PC-3 (cell line): ENCODE results near the gene TIMP1. TPM values are rescaled to one million over a fixed set of nuclear protein-coding genes. Genes with fewer than 3 reads are reported as not detected.

Experiments
- ATAC-seq: fragments of 200-7000 bp; cut with Tn5 transposase; 2 replicates; pipeline ENCODE4 v1.9.1; 2020; ENCODE audit warnings: mild to moderate bottlenecking, moderate library complexity
- BruUV-seq: library from RNA; stranded (reverse); fragments of 400-500 nt; replicated peaks from 2 replicates; lab custom pipeline; 2021; lab: Mats Ljungman, UMichigan
- CTCF ChIA-PET: fragments of 300-600 bp; sonication (Branson Sonifier 250); formaldehyde crosslinking; loops from one replicate; lab custom pipeline; 2022; ENCODE audit warnings: antibody characterized with exemption; lab: Charles Lee
- POLR2A ChIA-PET: fragments of 300-600 bp; sonication (Branson Sonifier 250); formaldehyde crosslinking; loops from one replicate; lab custom pipeline; 2022; ENCODE audit warnings: antibody characterized with exemption; ENCODE audit not compliant: unreplicated experiment; lab: Charles Lee
- DNase-seq: peaks from one replicate; pipeline ENCODE4 v3.0.0-alpha.2; 2015
- H2AFZ ChIP-seq: fragments of 300-600 bp; sonication (generic); 2 replicates; pipeline ENCODE4 v1.6.0; 2016; ENCODE audit warnings: antibody characterized with exemption, low read length
- H3F3A ChIP-seq: fragments of 300-600 bp; sonication (generic); one replicate; pipeline ENCODE4 v1.6.0; 2017; ENCODE audit warnings: antibody characterized with exemption, low read length, control low read depth, mild to moderate bottlenecking; ENCODE audit not compliant: unreplicated experiment
- H3K27ac ChIP-seq: fragments of 300-600 bp; sonication (generic); 2 replicates; pipeline ENCODE4 v1.5.1; 2016; ENCODE audit warnings: mild to moderate bottlenecking, low read length
- H3K27me3 ChIP-seq: fragments of 300-600 bp; sonication (generic); 2 replicates; pipeline ENCODE4 v1.6.1; 2016; ENCODE audit warnings: low read length, mixed read lengths
- H3K36me3 ChIP-seq: fragments of 300-600 bp; sonication (generic); 2 replicates; pipeline ENCODE4 v1.6.1; 2016; ENCODE audit warnings: low read depth, mixed run types, low read length, mixed read lengths
- H3K4me1 ChIP-seq: fragments of 300-600 bp; sonication (generic); 2 replicates; pipeline ENCODE4 v1.5.1; 2016; ENCODE audit warnings: low read length; ENCODE audit not compliant: insufficient read depth
- H3K4me2 ChIP-seq: fragments of 300-600 bp; sonication (generic); 2 replicates; pipeline ENCODE4 v1.6.0; 2016; ENCODE audit warnings: low read length
- H3K4me3 ChIP-seq: fragments of 300-600 bp; sonication (generic); 2 replicates; pipeline ENCODE4 v1.5.1; 2016; ENCODE audit warnings: mild to moderate bottlenecking, low read length, mixed read lengths
- H3K79me2 ChIP-seq: fragments of 300-600 bp; sonication (generic); 2 replicates; pipeline ENCODE4 v1.6.1; 2017; ENCODE audit warnings: low read length, mixed read lengths
- H3K9ac ChIP-seq: fragments of 300-600 bp; sonication (generic); 2 replicates; pipeline ENCODE4 v1.6.0; 2016; ENCODE audit warnings: mild to moderate bottlenecking, low read length
- H3K9me2 ChIP-seq: fragments of 300-600 bp; sonication (generic); replicated peaks from 2 replicates; pipeline ENCODE4 v1.6.1; 2016; ENCODE audit warnings: mixed run types, low read length, mixed read lengths
- H3K9me3 ChIP-seq: fragments of 300-600 bp; sonication (generic); 2 replicates; pipeline ENCODE4 v1.6.1; 2016; ENCODE audit warnings: low read length, mixed read lengths
- H4K20me1 ChIP-seq: fragments of 300-600 bp; sonication (generic); 2 replicates; pipeline ENCODE4 v1.6.1; 2016; ENCODE audit warnings: low read length, mixed read lengths
- EZH2 ChIP-seq: fragments of 300-600 bp; sonication (generic); IDR thresholded peaks from one replicate; pipeline ENCODE4 v1.6.1; 2017; ENCODE audit warnings: antibody characterized with exemption, mild to moderate bottlenecking, low read length; ENCODE audit not compliant: unreplicated experiment
- EZH2phosphoT487 ChIP-seq: fragments of 300-600 bp; sonication (generic); IDR thresholded peaks from 2 replicates; pipeline ENCODE4 v1.6.1; 2018; ENCODE audit warnings: mild to moderate bottlenecking, antibody characterized with exemption, low read length, borderline replicate concordance
- intact Hi-C: fragments of 100-400 bp; cut with micrococcal nuclease; formaldehyde crosslinking; loops from 2 replicates; pipeline ENCODE4 v1.9.0; 2023
- total RNA-seq: library from RNA; depleted of rRNA; stranded (reverse); fragments of >200 nt; gene quantifications from 2 replicates; pipeline ENCODE4 v1.2.3, GENCODE V29; 2014
- TF ChIP-seq, protein P1 (sequence below): fragments of 300-600 bp; sonication (generic); conservative IDR thresholded peaks from 2 replicates; pipeline ENCODE4 v1.5.1; 2017; ENCODE audit warnings: antibody characterized with exemption, low read depth, mild to moderate bottlenecking, low read length

TIMP1 gene
- total RNA-seq, 1 experiment from 2014 or later, result 222 TPM

DNA sequence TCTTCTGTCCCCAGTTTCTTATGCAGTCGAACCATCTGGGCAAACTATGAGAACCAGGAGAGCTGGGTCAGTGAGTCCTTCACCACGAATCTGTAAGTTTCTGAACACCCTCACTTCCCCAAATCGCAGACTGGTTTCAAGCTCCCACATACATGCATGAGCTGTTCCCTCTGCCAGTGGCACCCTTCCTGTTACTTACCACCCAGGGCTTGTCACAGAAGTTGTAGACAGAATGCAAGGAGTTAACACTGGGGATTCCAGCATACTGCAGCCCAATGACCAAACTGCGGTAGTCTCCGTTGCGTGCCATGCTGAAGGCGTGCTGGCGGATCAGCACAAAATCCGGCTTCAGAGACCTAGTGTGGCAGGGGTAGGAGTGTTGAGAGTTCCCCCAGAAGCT, 22.8 kb downstream of the TIMP1 start:
- Histone ChIP-seq H2AFZ (no peak overlapping the region), H3K4me1 (no peaks in the 10 kb centered on the region), H3K4me3 (no peak overlapping the region), H3K9me2 (no peaks in the 10 kb centered on the region), H3K79me2 (no peaks in the 10 kb centered on the region), H3K27me3 (no peaks in the 10 kb centered on the region), H3K9ac (no peak overlapping the region), H3K36me3 (no peaks in the 10 kb centered on the region), H3K9me3 (no peaks in the 10 kb centered on the region), H4K20me1 (no peaks in the 10 kb centered on the region), H3F3A (no peaks in the 10 kb centered on the region), H3K4me2 (no peak overlapping the region), H3K27ac (no peak overlapping the region)
- ATAC-seq (no peak), DNase-seq (no peak)
- BruUV-seq, result no TSS peak
- CTCF ChIA-PET, result no interaction called here
- intact Hi-C loops, result no loop called here
- TF ChIP-seq EZH2phosphoT487 (no peak), EZH2 (no peak)
- TF ChIP-seq, protein P1, sequence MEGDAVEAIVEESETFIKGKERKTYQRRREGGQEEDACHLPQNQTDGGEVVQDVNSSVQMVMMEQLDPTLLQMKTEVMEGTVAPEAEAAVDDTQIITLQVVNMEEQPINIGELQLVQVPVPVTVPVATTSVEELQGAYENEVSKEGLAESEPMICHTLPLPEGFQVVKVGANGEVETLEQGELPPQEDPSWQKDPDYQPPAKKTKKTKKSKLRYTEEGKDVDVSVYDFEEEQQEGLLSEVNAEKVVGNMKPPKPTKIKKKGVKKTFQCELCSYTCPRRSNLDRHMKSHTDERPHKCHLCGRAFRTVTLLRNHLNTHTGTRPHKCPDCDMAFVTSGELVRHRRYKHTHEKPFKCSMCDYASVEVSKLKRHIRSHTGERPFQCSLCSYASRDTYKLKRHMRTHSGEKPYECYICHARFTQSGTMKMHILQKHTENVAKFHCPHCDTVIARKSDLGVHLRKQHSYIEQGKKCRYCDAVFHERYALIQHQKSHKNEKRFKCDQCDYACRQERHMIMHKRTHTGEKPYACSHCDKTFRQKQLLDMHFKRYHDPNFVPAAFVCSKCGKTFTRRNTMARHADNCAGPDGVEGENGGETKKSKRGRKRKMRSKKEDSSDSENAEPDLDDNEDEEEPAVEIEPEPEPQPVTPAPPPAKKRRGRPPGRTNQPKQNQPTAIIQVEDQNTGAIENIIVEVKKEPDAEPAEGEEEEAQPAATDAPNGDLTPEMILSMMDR, result no peak
- POLR2A ChIA-PET, result no interaction called here

DNA sequence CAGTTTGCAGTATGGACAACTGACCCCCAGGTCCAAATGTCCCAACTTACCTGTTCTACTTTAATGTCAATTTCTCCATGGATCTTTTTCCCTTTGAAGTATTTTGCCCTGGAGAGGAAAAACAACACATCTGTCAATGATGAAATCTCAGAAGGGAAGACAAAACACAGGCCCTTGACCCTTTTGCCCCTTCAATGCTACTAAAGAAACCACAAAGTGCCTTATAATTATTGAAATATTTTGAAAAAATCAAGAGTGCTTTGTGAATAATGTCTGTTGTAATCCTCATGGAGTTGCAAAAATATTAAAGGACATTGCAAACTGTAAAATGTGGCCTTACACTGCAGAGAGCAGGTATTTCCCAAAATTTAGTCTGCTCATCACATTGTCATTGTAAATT, 24.9 kb downstream of the TIMP1 start:
- no peaks in the 10 kb centered on the region for H3K9me2 ChIP-seq
- CTCF ChIA-PET, result no interaction called here
- DNase-seq (no peak), ATAC-seq (no peak)
- no peak overlapping the region for H3K9ac ChIP-seq
- no TSS peak for BruUV-seq
- intact Hi-C loops, result no loop called here
- no peaks in the 10 kb centered on the region for H3F3A ChIP-seq
- no peak overlapping the region for H3K4me2 ChIP-seq
- no peak overlapping the region for H3K27ac ChIP-seq
- no peak for TF ChIP-seq EZH2phosphoT487
- no peak for TF ChIP-seq EZH2
- TF ChIP-seq, protein P1, result no peak
- H4K20me1 ChIP-seq, result no peaks in the 10 kb centered on the region
- no peaks in the 10 kb centered on the region for H3K9me3 ChIP-seq
- H3K36me3 ChIP-seq, result no peaks in the 10 kb centered on the region
- H3K4me1 ChIP-seq, result no peaks in the 10 kb centered on the region
- no peaks in the 10 kb centered on the region for H3K79me2 ChIP-seq
- POLR2A ChIA-PET, result no interaction called here
- H3K27me3 ChIP-seq, result no peaks in the 10 kb centered on the region
- H3K4me3 ChIP-seq, result no peak overlapping the region
- H2AFZ ChIP-seq, result no peak overlapping the region

DNA sequence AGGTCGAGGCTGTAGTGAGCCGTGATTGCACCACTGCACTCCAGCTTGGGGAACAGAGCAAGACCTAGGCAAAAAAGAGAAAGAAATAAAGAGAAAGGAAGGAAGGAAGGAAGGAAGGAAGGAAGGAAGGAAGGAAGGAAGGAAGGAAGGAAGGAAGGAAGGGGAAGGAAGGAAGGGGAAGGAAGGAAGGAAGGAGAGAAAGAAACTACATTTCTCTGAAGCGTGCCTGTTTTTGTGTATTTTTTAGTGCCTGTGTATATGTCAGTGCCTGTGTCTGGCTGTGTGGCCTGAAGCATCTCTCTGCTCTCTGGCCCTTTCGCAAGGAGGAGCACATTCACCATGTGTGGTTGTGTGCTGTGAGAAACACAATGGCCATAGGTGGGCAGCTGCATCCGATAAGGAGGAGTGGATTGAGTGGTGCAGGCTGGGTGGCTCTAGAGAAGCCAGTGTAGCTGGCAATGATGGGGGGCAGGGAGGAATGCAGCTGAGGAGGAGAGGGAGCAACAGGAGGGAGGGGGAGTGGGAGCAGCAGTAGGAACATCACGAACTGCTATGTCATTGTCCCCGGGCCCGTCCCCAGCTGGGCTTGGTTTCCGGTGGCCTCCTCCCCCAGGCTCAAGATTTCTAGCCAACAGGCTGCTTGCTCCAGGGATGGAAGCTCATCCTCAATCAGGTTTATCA, 26.0 kb downstream of the TIMP1 start:
- Histone ChIP-seq H3K4me3 (no peak overlapping the region), H3K9me3 (no peaks in the 10 kb centered on the region), H3K79me2 (no peaks in the 10 kb centered on the region), H3K9me2 (no peaks in the 10 kb centered on the region), H3K4me2 (no peak overlapping the region), H3K27ac (no peak overlapping the region), H3K27me3 (no peaks in the 10 kb centered on the region), H3K36me3 (no peaks in the 10 kb centered on the region), H3F3A (no peaks in the 10 kb centered on the region), H4K20me1 (no peaks in the 10 kb centered on the region), H3K9ac (no peak overlapping the region), H2AFZ (no peak overlapping the region), H3K4me1 (no peaks in the 10 kb centered on the region)
- ChIA-PET CTCF (interaction anchor here (0.5 kb wide), 1 partner anchor 830 kb away, joined by 5 read pairs; no protein-coding TSS in a partner anchor), POLR2A (no interaction called here)
- DNase-seq (no peak), ATAC-seq (no peak)
- BruUV-seq, result no TSS peak
- TF ChIP-seq EZH2, result no peak
- no peak for TF ChIP-seq EZH2phosphoT487
- TF ChIP-seq, protein P1, result no peak
- intact Hi-C loops, result no loop called here
